NCI-H187 (cell line): Measurements from ENCODE around the gene RFC2.
"Not testable (repeated sequence)": the region's sequence is repeated elsewhere in the genome, so short reads cannot be mapped to it uniquely, and the experiment has no call there.

ENCODE experiments used
- DNase-seq, 2 experiments: peaks; one replicate each; lab custom pipeline; 2025; lab: John Stamatoyannopoulos, UW

The RFC2 gene

GRCh38 chr7:74248156-74248555 lies 6.0 kb downstream of the RFC2 start:
- no peak for DNase-seq

GRCh38 chr7:74246497-74246896 lies 7.7 kb downstream of the RFC2 start:
- no peak for DNase-seq

GRCh38 chr7:74242122-74242443 lies 12.1 kb downstream of the RFC2 start:
- no peak for DNase-seq

GRCh38 chr7:74240482-74240881 lies 13.7 kb downstream of the RFC2 start:
- no peak for DNase-seq

GRCh38 chr7:74236284-74236683 lies 17.9 kb downstream of the RFC2 start:
- no peak for DNase-seq

GRCh38 chr7:74235518-74236268 lies 18.5 kb downstream of the RFC2 start:
- no peak for DNase-seq

- DNase-seq = no peak
Measured at GRCh38 chr7:74233655-74234285, 20.4 kb downstream of the RFC2 start.

GRCh38 chr7:74231232-74231590 lies 23.0 kb downstream of the RFC2 start:
- DNase-seq = no peak

GRCh38 chr7:74230446-74231231 lies 23.6 kb downstream of the RFC2 start:
- no peak for DNase-seq

GRCh38 chr7:74228951-74229900 lies 25.0 kb downstream of the RFC2 start:
- DNase-seq = no peak

GRCh38 chr7:74226633-74227032 lies 27.6 kb downstream of the RFC2 start:
- no peak for DNase-seq

- no peak for DNase-seq
Measured at GRCh38 chr7:74225400-74225799, 28.8 kb downstream of the RFC2 start.

GRCh38 chr7:74224907-74225306 lies 29.3 kb downstream of the RFC2 start:
- DNase-seq = not testable (repeated sequence)

- no peak for DNase-seq
Measured at GRCh38 chr7:74224511-74224832, 29.7 kb downstream of the RFC2 start.

- DNase-seq = no peak
Measured at GRCh38 chr7:74223711-74224510, 30.3 kb downstream of the RFC2 start.

GRCh38 chr7:74222851-74223710 lies 31.1 kb downstream of the RFC2 start:
- DNase-seq = no peak

GRCh38 chr7:74221713-74222112 lies 32.5 kb downstream of the RFC2 start:
- no peak for DNase-seq

- no peak for DNase-seq
Measured at GRCh38 chr7:74220229-74220628, 34.0 kb downstream of the RFC2 start.

- DNase-seq = no peak
Measured at GRCh38 chr7:74219416-74219815, 34.8 kb downstream of the RFC2 start.

- DNase-seq = no peak
Measured at GRCh38 chr7:74218343-74218698, 35.9 kb downstream of the RFC2 start.
